Measurements from ENCODE around the gene ATF4.

ATF4 gene

DNA sequence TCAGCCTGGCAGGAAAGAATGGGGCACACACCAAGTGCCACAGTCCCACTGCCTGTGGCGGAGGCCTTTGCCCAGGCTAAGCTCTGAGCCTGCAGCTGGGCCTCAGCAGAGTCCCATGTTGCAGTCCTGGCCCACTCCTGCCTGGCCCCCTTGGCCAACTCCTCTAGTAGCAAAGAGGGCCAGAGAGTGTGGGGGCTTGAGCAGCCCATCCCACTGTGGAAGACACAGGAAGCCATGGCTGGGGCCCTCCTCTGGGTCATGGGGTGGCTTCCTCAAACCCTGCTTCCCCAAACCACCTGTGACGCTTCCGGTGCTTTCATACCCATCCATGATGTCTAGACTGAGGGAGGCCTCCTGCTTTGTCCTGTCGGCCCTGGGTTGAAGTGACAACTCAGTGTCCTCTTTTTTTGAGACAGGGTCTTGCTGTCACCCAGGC is 6.4 kb downstream of the ATF4 start:
- Histone ChIP-seq H3K9me3 (ENCODE audit: low read length) (no peaks in the 10 kb centered on the region), H3K9me2 (ENCODE audit: low read depth, low read length) (no peaks in the 10 kb centered on the region), H3K27ac (ENCODE audit: low read depth, low read length, poor library complexity, severe bottlenecking) (peak overlapping the region; percentile 98), H3K36me3 (ENCODE audit: insufficient read depth, low read length) (peaks cover 67% of the 10 kb centered on the region), H3K27me3 (ENCODE audit: insufficient read depth, low read length) (no peaks in the 10 kb centered on the region), H3F3A (ENCODE audit: insufficient read depth, low read length) (peaks cover 28% of the 10 kb centered on the region), H2AFZ (ENCODE audit: low read length) (no peak overlapping the region), H3K9ac (ENCODE audit: low read length) (no peak overlapping the region), H3K4me1 (ENCODE audit: insufficient read depth, low read length, severe bottlenecking) (peaks cover 77% of the 10 kb centered on the region), H3K79me2 (ENCODE audit: insufficient read depth, low read length) (peaks cover 9% of the 10 kb centered on the region), H4K20me1 (ENCODE audit: insufficient read depth, low read length) (no peaks in the 10 kb centered on the region), H3K4me3 (ENCODE audit: low read depth, low read length, poor library complexity, severe bottlenecking) (no peak overlapping the region), H3K4me2 (ENCODE audit: low read length) (no peak overlapping the region; the same call in 1 of the 2 replicates)
- TF ChIP-seq EZH2 (IDR thresholded peaks at IDR 0.05; ENCODE audit: borderline replicate concordance, low read length), result no peak
- TF ChIP-seq, protein P1, sequence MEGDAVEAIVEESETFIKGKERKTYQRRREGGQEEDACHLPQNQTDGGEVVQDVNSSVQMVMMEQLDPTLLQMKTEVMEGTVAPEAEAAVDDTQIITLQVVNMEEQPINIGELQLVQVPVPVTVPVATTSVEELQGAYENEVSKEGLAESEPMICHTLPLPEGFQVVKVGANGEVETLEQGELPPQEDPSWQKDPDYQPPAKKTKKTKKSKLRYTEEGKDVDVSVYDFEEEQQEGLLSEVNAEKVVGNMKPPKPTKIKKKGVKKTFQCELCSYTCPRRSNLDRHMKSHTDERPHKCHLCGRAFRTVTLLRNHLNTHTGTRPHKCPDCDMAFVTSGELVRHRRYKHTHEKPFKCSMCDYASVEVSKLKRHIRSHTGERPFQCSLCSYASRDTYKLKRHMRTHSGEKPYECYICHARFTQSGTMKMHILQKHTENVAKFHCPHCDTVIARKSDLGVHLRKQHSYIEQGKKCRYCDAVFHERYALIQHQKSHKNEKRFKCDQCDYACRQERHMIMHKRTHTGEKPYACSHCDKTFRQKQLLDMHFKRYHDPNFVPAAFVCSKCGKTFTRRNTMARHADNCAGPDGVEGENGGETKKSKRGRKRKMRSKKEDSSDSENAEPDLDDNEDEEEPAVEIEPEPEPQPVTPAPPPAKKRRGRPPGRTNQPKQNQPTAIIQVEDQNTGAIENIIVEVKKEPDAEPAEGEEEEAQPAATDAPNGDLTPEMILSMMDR (IDR thresholded peaks at IDR 0.05; ENCODE audit: low read length), result no peak

- Histone ChIP-seq H3K9me3 (ENCODE audit: low read length) (no peaks in the 10 kb centered on the region), H3K4me2 (ENCODE audit: low read length) (peak overlapping the region; percentile 77), H3K27ac (ENCODE audit: low read depth, low read length, poor library complexity, severe bottlenecking) (peak overlapping the region; percentile 98), H3K79me2 (ENCODE audit: insufficient read depth, low read length) (peaks cover 14% of the 10 kb centered on the region), H2AFZ (ENCODE audit: low read length) (no peak overlapping the region), H4K20me1 (ENCODE audit: insufficient read depth, low read length) (no peaks in the 10 kb centered on the region), H3K4me1 (ENCODE audit: insufficient read depth, low read length, severe bottlenecking) (peaks cover 73% of the 10 kb centered on the region), H3K27me3 (ENCODE audit: insufficient read depth, low read length) (no peaks in the 10 kb centered on the region), H3K36me3 (ENCODE audit: insufficient read depth, low read length) (peaks cover 65% of the 10 kb centered on the region), H3K4me3 (ENCODE audit: low read depth, low read length, poor library complexity, severe bottlenecking) (peak overlapping the region; percentile 58), H3K9ac (ENCODE audit: low read length) (peak overlapping the region; percentile 68; the same call in 1 of the 2 replicates), H3F3A (ENCODE audit: insufficient read depth, low read length) (peaks cover 28% of the 10 kb centered on the region), H3K9me2 (ENCODE audit: low read depth, low read length) (no peaks in the 10 kb centered on the region)
- no peak for TF ChIP-seq EZH2 (IDR thresholded peaks at IDR 0.05; ENCODE audit: borderline replicate concordance, low read length)
- TF ChIP-seq, protein P1 (IDR thresholded peaks at IDR 0.05; ENCODE audit: low read length), result no peak
Observed at GRCh38 chr22:39527481-39527961, 7.2 kb downstream of the ATF4 start.

- Histone ChIP-seq H3K27ac (ENCODE audit: low read depth, low read length, poor library complexity, severe bottlenecking) (peak overlapping the region; percentile 98), H3K79me2 (ENCODE audit: insufficient read depth, low read length) (peaks cover 14% of the 10 kb centered on the region), H3K9me2 (ENCODE audit: low read depth, low read length) (no peaks in the 10 kb centered on the region), H3K9ac (ENCODE audit: low read length) (peak overlapping the region; percentile 68), H3K4me3 (ENCODE audit: low read depth, low read length, poor library complexity, severe bottlenecking) (peak overlapping the region; percentile 58), H3K36me3 (ENCODE audit: insufficient read depth, low read length) (peaks cover 58% of the 10 kb centered on the region), H2AFZ (ENCODE audit: low read length) (no peak overlapping the region), H3K4me1 (ENCODE audit: insufficient read depth, low read length, severe bottlenecking) (peaks cover 70% of the 10 kb centered on the region), H3K4me2 (ENCODE audit: low read length) (peak overlapping the region; percentile 77), H3K9me3 (ENCODE audit: low read length) (no peaks in the 10 kb centered on the region), H3F3A (ENCODE audit: insufficient read depth, low read length) (peaks cover 28% of the 10 kb centered on the region), H4K20me1 (ENCODE audit: insufficient read depth, low read length) (no peaks in the 10 kb centered on the region), H3K27me3 (ENCODE audit: insufficient read depth, low read length) (no peaks in the 10 kb centered on the region)
- TF ChIP-seq EZH2 (IDR thresholded peaks at IDR 0.05; ENCODE audit: borderline replicate concordance, low read length), result no peak
- TF ChIP-seq, protein P1 (IDR thresholded peaks at IDR 0.05; ENCODE audit: low read length), result no peak
Observed at GRCh38 chr22:39528080-39528661, 7.8 kb downstream of the ATF4 start.

Data from OCI-LY1 (cell line).